Measurements from ENCODE around the gene C4orf17. TPM values are rescaled to one million over a fixed set of nuclear protein-coding genes. Genes with fewer than 3 reads are reported as not detected.

The C4orf17 gene
- polyA plus RNA-seq, 1 of the 3 experiments (the other 2 are of a cell fraction): not detected

GRCh38 chr4:99564921-99565320 is 54.1 kb downstream of the C4orf17 start:
- no peaks in the 10 kb centered on the region for H3K79me2 ChIP-seq (ENCODE audit: insufficient read depth)
- ChIA-PET CTCF (interaction anchor here (0.7 to 2.1 kb wide), 4 partner anchors 23 to 384 kb away, joined by 3 to 6 read pairs (median 4); no protein-coding TSS in a partner anchor), POLR2A (no interaction called here)
- H2AFZ ChIP-seq (ENCODE audit: low read depth): peak overlapping the region; percentile 96
- no peak overlapping the region for H3K4me3 ChIP-seq (ENCODE audit: low read depth in 2 of 2, low read length in 1 of 2)
- DNase-seq: no peak
- no peaks in the 10 kb centered on the region for H3K9me3 ChIP-seq
- no peaks in the 10 kb centered on the region for H3K36me3 ChIP-seq (replicated peaks in 1 of 2; ENCODE audit: control insufficient read depth in 1 of 2, insufficient read depth in 2 of 2, low read length in 1 of 2)
- H3F3A ChIP-seq (replicated peaks; ENCODE audit: insufficient read depth): peaks cover 5% of the 10 kb centered on the region
- no peaks in the 10 kb centered on the region for H3K9me2 ChIP-seq
- H3K9ac ChIP-seq: no peak overlapping the region
- no peaks in the 10 kb centered on the region; a peak in 1 of 4 replicates for H3K4me1 ChIP-seq (ENCODE audit: control insufficient read depth in 1 of 2, insufficient read depth in 2 of 2, low read depth in 1 of 2, low read length in 1 of 2)
- no peaks in the 10 kb centered on the region for H4K20me1 ChIP-seq (ENCODE audit: insufficient read depth)
- TF ChIP-seq RCOR1 (IDR thresholded peaks at IDR 0.05; ENCODE audit: low read length) (no peak), REST (IDR thresholded peaks at IDR 0.05; ENCODE audit: low read depth, low read length) (no peak), MEF2A (IDR thresholded peaks at IDR 0.05; ENCODE audit: borderline replicate concordance, low read depth) (no peak), FOXJ3 (CRISPR knock-in tag; IDR thresholded peaks at IDR 0.05) (no peak), SIN3A (IDR thresholded peaks at IDR 0.05; ENCODE audit: borderline replicate concordance, low read depth, low read length) (no peak), NFIC (IDR thresholded peaks at IDR 0.05; ENCODE audit: borderline replicate concordance) (no peak)
- H3K27me3 ChIP-seq (ENCODE audit: insufficient read depth): no peaks in the 10 kb centered on the region
- H3K4me2 ChIP-seq: no peak overlapping the region; the same call in 1 of the 2 replicates
- H3K27ac ChIP-seq (ENCODE audit: low read depth in 2 of 2, low read length in 1 of 2): no peak overlapping the region

GRCh38 chr4:99571883-99572282 is 61.1 kb downstream of the C4orf17 start:
- H3K4me2 ChIP-seq: no peak overlapping the region
- 38% methylated on average over 1 of the region's 1 CpG for WGBS (ENCODE audit: low lambda C conversion rate)
- H3K9me3 ChIP-seq: no peaks in the 10 kb centered on the region
- no peaks in the 10 kb centered on the region for H3K79me2 ChIP-seq (ENCODE audit: insufficient read depth)
- ChIA-PET POLR2A (no interaction called here), CTCF (no interaction called here)
- DNase-seq: no peak
- H3F3A ChIP-seq (replicated peaks; ENCODE audit: insufficient read depth): no peaks in the 10 kb centered on the region
- H3K4me3 ChIP-seq (ENCODE audit: low read depth in 2 of 2, low read length in 1 of 2): no peak overlapping the region
- H3K27me3 ChIP-seq (ENCODE audit: insufficient read depth): no peaks in the 10 kb centered on the region
- H3K9ac ChIP-seq: no peak overlapping the region
- H3K4me1 ChIP-seq (ENCODE audit: control insufficient read depth in 1 of 2, insufficient read depth in 2 of 2, low read depth in 1 of 2, low read length in 1 of 2): no peaks in the 10 kb centered on the region
- no peak overlapping the region for H2AFZ ChIP-seq (ENCODE audit: low read depth)
- H3K27ac ChIP-seq (ENCODE audit: low read depth in 2 of 2, low read length in 1 of 2): no peak overlapping the region
- no peaks in the 10 kb centered on the region for H3K9me2 ChIP-seq
- no peaks in the 10 kb centered on the region for H4K20me1 ChIP-seq (ENCODE audit: insufficient read depth)
- H3K36me3 ChIP-seq (replicated peaks in 1 of 2; ENCODE audit: control insufficient read depth in 1 of 2, insufficient read depth in 2 of 2, low read length in 1 of 2): no peaks in the 10 kb centered on the region
- TF ChIP-seq FOSL2 (IDR thresholded peaks at IDR 0.05; ENCODE audit: borderline replicate concordance, low read depth) (no peak), GABPA (IDR thresholded peaks at IDR 0.05; ENCODE audit: low read depth) (no peak), POLR2AphosphoS5 (IDR thresholded peaks at IDR 0.05; ENCODE audit: low read depth, low read length) (no peak), FOXJ3 (CRISPR knock-in tag; IDR thresholded peaks at IDR 0.05) (no peak), EZH2phosphoT487 (IDR thresholded peaks at IDR 0.05; ENCODE audit: borderline replicate concordance, low read depth) (no peak), CTCF (IDR thresholded peaks at IDR 0.05) (no peak), REST (IDR thresholded peaks at IDR 0.05; ENCODE audit: low read depth, low read length) (no peak), SMC3 (IDR thresholded peaks at IDR 0.05; ENCODE audit: low read depth, low read length) (no peak), MAX (IDR thresholded peaks at IDR 0.05; ENCODE audit: low read depth) (no peak), NFIC (IDR thresholded peaks at IDR 0.05; ENCODE audit: borderline replicate concordance) (no peak), GATA2 (CRISPR knock-in tag; IDR thresholded peaks at IDR 0.05) (no peak), TCF12 (IDR thresholded peaks at IDR 0.05) (no peak), RXRA (IDR thresholded peaks at IDR 0.05; ENCODE audit: borderline replicate concordance, low read depth) (no peak), RFX5 (IDR thresholded peaks at IDR 0.05; ENCODE audit: low read length) (no peak), NRF1 (IDR thresholded peaks at IDR 0.05; ENCODE audit: low read depth, low read length) (no peak), RCOR1 (IDR thresholded peaks at IDR 0.05; ENCODE audit: low read length) (no peak), RAD21 (IDR thresholded peaks at IDR 0.05; ENCODE audit: low read length) (no peak)

Data from SK-N-SH (cell line).